Colonic mucosa (tissue), 4 donors: ENCODE measurements around the gene POU6F1. TPM values are rescaled to one million over a fixed set of nuclear protein-coding genes. Genes with fewer than 3 reads are reported as not detected.

Experiments
- DNase-seq: peaks from one replicate; pipeline ENCODE4 v3.0.0-alpha.2; 2020
- H3K27ac ChIP-seq: fragments of 200-600 bp; one replicate; pipeline ENCODE4 v1.8.0; 2021
- H3K27me3 ChIP-seq: fragments of 200-600 bp; one replicate; pipeline ENCODE4 v1.8.0; 2021
- H3K36me3 ChIP-seq: fragments of 200-600 bp; one replicate; pipeline ENCODE4 v1.8.0; 2021
- H3K4me1 ChIP-seq: fragments of 200-600 bp; one replicate; pipeline ENCODE4 v1.8.0; 2021; ENCODE audit warnings: mild to moderate bottlenecking
- H3K4me3 ChIP-seq: fragments of 200-600 bp; one replicate; pipeline ENCODE4 v1.8.0; 2021
- H3K9ac ChIP-seq, 2 donors: one replicate each; pipeline ENCODE4 v1.7.0; 2013; ENCODE audit warnings: control low read depth in 2 of 2, low read depth in 2 of 2, low read length in 2 of 2
- H3K9me3 ChIP-seq: fragments of 200-600 bp; one replicate; pipeline ENCODE4 v1.8.0; 2021
- intact Hi-C: fragments of 100-400 bp; cut with DNase I; formaldehyde crosslinking; loops from one replicate; pipeline ENCODE4 v1.14.1; 2022
- total RNA-seq, 2 donors: library from RNA; stranded (reverse); fragmentation: NEBNext Ultra II Directional in 1 of 2; extraction: Animal tissue kit (Norgen Biotek cat#: 25700) in 1 of 2; gene quantifications; one replicate each; pipeline ENCODE4 v1.2.1, GENCODE V29; 2021
- TF ChIP-seq, protein P1 (sequence below): fragments of 200-600 bp; IDR thresholded peaks from one replicate; pipeline ENCODE4 v1.8.0; 2022; ENCODE audit warnings: antibody characterized with exemption, mild to moderate bottlenecking
- donor health status: healthy.
- donor health status: DM: no; HTN: no; CAD: no.
- donor health status: DM: no; HTN: no; CAD: no.

POU6F1 gene
- total RNA-seq, 2 donors from 2014 or later = 4.9 to 5.6 TPM

DNA sequence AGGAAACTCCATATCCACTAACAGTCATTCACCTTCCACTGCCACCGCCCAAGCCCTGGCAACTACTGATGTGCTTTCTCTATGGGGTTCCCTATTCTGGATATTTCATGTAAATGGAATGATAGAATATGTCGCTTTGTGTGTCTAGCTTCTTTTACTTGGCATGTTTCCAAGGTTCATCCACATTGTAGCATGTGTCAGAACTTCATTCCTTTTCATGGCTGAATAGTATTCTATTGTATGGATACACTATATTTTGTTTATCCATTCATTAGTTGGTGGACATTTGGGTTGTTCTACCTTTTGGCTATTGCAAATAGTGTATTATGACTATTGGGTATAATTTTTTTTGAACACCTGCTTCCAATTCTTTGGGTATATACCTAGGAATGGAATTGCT, 8.6 kb downstream of the POU6F1 start:
- TF ChIP-seq, protein P1, sequence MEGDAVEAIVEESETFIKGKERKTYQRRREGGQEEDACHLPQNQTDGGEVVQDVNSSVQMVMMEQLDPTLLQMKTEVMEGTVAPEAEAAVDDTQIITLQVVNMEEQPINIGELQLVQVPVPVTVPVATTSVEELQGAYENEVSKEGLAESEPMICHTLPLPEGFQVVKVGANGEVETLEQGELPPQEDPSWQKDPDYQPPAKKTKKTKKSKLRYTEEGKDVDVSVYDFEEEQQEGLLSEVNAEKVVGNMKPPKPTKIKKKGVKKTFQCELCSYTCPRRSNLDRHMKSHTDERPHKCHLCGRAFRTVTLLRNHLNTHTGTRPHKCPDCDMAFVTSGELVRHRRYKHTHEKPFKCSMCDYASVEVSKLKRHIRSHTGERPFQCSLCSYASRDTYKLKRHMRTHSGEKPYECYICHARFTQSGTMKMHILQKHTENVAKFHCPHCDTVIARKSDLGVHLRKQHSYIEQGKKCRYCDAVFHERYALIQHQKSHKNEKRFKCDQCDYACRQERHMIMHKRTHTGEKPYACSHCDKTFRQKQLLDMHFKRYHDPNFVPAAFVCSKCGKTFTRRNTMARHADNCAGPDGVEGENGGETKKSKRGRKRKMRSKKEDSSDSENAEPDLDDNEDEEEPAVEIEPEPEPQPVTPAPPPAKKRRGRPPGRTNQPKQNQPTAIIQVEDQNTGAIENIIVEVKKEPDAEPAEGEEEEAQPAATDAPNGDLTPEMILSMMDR = no peak
- no peaks in the 10 kb centered on the region for H3K36me3 ChIP-seq
- intact Hi-C loops = no loop called here
- no peaks in the 10 kb centered on the region for H3K4me1 ChIP-seq
- no peaks in the 10 kb centered on the region for H3K9me3 ChIP-seq
- no peaks in the 10 kb centered on the region for H3K27me3 ChIP-seq
- H3K9ac ChIP-seq = no peak overlapping the region
- no peak for DNase-seq
- no peak overlapping the region for H3K27ac ChIP-seq
- H3K4me3 ChIP-seq = no peak overlapping the region

DNA sequence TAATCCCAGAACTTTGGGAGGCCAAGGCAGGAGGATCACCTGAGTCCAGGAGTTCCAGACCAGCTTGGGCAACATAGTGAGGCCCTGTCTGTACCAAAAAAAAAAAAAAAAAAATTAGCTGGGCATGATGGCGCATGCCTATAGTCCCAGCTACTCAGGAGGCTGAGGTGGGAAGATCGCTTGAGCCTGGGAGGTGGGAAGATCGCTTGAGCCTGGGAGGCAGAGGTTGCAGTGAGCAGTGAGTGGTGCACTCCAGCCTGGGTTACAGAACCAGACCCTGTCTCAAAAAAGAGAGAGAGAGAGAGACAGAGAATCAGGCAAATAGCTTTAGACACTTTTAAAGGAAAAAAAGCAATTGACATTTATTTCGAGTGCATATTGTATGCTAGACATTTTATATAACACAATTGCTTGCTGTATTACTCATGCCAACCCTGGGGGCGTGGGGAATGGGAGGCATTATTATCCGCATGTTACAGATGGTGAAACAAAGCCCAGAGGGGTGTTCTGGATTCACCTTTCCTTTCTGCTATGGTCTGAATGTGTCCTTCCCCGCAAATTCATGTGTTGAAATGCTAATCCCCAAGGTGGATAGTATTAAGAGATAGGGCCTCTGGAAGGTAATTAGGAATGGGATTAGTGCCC, 9.7 kb downstream of the POU6F1 start:
- Histone ChIP-seq H3K9ac (no peak overlapping the region), H3K27me3 (no peaks in the 10 kb centered on the region), H3K36me3 (no peaks in the 10 kb centered on the region), H3K9me3 (no peaks in the 10 kb centered on the region), H3K4me3 (no peak overlapping the region), H3K4me1 (no peaks in the 10 kb centered on the region), H3K27ac (no peak overlapping the region)
- no peak for DNase-seq
- intact Hi-C loops = no loop called here
- TF ChIP-seq, protein P1 = no peak

DNA sequence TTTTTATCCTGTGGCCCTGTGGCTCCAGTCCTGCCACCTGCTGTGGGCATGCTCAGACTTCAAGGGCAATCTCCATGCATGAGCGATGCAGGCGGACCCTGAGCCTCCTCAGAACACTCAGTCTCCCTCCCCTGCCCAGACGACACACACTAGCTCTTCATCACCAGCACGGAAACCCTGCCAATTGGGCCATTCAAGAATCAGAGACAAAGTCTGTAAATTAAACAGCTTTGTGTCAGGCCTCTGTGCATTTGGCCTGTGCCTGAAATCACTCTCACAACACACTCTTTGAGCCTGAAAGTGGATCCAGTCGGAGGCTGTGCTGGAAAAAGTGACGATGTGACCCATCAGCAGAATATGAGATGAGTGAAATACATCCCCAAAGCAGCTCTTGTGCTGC, 12.5 kb downstream of the POU6F1 start:
- TF ChIP-seq, protein P1 = no peak
- H3K9ac ChIP-seq = no peak overlapping the region
- DNase-seq = no peak

DNA sequence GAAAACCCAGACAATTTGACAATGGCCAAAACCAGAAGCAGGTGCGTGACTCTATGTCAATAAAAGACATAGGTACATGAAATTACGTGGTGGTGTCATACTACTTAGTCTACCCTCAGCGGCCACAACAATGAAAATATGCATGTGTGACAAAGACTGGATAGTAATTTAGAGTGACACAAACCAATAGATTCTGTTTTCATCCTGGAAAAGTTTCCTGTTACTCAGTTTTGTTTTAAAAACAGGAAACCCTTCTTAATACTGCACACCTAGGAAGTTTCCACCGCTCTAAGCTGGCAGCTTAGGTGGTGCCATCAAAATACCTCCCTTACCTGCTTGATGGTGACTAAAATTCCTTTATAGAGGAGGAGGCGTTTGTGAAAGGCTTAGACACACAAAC, 15.1 kb downstream of the POU6F1 start:
- Histone ChIP-seq H3K4me1 (no peaks in the 10 kb centered on the region), H3K4me3 (no peak overlapping the region), H3K9me3 (no peaks in the 10 kb centered on the region), H3K27ac (no peak overlapping the region), H3K9ac (no peak overlapping the region), H3K27me3 (no peaks in the 10 kb centered on the region), H3K36me3 (no peaks in the 10 kb centered on the region)
- no peak for DNase-seq
- intact Hi-C loops = no loop called here
- TF ChIP-seq, protein P1 = no peak

More for the DNA sequence above, 12.5 kb downstream of the POU6F1 start:
- no peaks in the 10 kb centered on the region for H3K4me1 ChIP-seq
- no peaks in the 10 kb centered on the region for H3K9me3 ChIP-seq
- no peaks in the 10 kb centered on the region for H3K36me3 ChIP-seq
- intact Hi-C loops = no loop called here
- no peak overlapping the region for H3K4me3 ChIP-seq
- no peaks in the 10 kb centered on the region for H3K27me3 ChIP-seq
- H3K27ac ChIP-seq = no peak overlapping the region

DNA sequence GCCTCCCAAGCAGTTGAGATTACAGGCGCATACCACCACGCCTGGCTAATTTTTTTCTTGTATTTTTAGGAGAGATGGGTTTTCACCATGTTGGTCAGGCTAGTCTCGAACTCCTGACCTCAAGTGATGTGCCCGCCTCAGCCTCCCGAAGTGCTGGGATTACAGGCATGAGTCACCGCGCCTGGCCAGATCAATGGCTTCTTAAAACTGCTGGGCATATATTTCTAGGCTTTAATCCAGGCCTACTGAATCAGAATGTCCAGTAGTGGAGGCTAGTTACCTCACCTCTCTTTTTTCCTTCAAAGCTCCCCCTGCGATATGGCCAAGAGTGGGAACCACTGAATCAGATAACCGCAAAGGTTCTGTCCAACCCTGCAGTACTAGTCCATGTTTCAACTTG, 17.1 kb downstream of the POU6F1 start:
- Histone ChIP-seq H3K9me3 (no peaks in the 10 kb centered on the region), H3K9ac (no peak overlapping the region), H3K4me1 (no peaks in the 10 kb centered on the region), H3K27me3 (no peaks in the 10 kb centered on the region), H3K36me3 (no peaks in the 10 kb centered on the region), H3K4me3 (no peak overlapping the region), H3K27ac (no peak overlapping the region)
- no peak for DNase-seq
- intact Hi-C loops = no loop called here
- TF ChIP-seq, protein P1 = no peak
